Psoas muscle (tissue), 8 donors: ENCODE results near the gene CRTC3. TPM values are rescaled to one million over a fixed set of nuclear protein-coding genes. Genes with fewer than 3 reads are reported as not detected.

Experiments used
- ATAC-seq, 4 donors: fragments of 200-7000 bp; cut with Tn5 transposase; one replicate each; pipeline ENCODE4 v1.9.1; 2020; ENCODE audit warnings: moderate library complexity in 3 of 4, mild to moderate bottlenecking in 2 of 4
- DNase-seq, 2 donors: peaks; one replicate each; pipeline ENCODE4 v3.0.0-alpha.2; 2020
- H3K27ac ChIP-seq: fragments of 200-600 bp; one replicate; pipeline ENCODE4 v1.8.0; 2022
- H3K27me3 ChIP-seq, 3 donors: fragments of 200-600 bp in 1 of 3; one replicate each; pipeline versions ENCODE4 v1.6.1 to v1.8.0; 2013 to 2022; ENCODE audit warnings: low read length in 2 of 3, mild to moderate bottlenecking in 2 of 3, moderate library complexity in 1 of 3; ENCODE audit not compliant: insufficient read depth in 3 of 3
- H3K36me3 ChIP-seq, 2 donors: fragments of 200-600 bp in 1 of 2; one replicate each; pipeline versions ENCODE4 v1.6.1 to v1.8.0; 2013 to 2022; ENCODE audit warnings: low read depth in 1 of 2, mild to moderate bottlenecking in 1 of 2, moderate library complexity in 1 of 2; ENCODE audit not compliant: insufficient read depth in 1 of 2
- H3K4me1 ChIP-seq: fragments of 200-600 bp; one replicate; pipeline ENCODE4 v1.8.0; 2022
- H3K4me3 ChIP-seq: fragments of 200-600 bp; one replicate; pipeline ENCODE4 v1.8.0; 2022; ENCODE audit warnings: mild to moderate bottlenecking
- H3K9me3 ChIP-seq: fragments of 200-600 bp; one replicate; pipeline ENCODE4 v1.8.0; 2022
- WGBS, 3 donors: extraction: QIAGEN DNeasy Blood & Tissue Kit; methylation state at CpG; one replicate each; pipeline versions ENCODE4 v1.1.6 to v1.1.7; 2013; 5-methylcytosine and 5-hydroxymethylcytosine counted together
- intact Hi-C, 2 donors: fragments of 100-400 bp; cut with DNase I; formaldehyde crosslinking; loops; one replicate each; pipeline versions ENCODE4 v1.11.0 to v1.14.2; 2022
- polyA plus RNA-seq, 3 donors: library from polyadenylated mRNA; stranded (reverse); fragments of 200-250 nt; gene quantifications; one replicate each; pipeline ENCODE4 v1.2.3, GENCODE V29; 2013
- total RNA-seq, 4 donors: library from RNA; stranded (reverse); fragmentation: NEBNext Ultra II Directional in 2 of 4; extraction: Animal tissue kit (Norgen Biotek cat#: 25700) in 2 of 4; gene quantifications; one replicate each; pipeline versions ENCODE4 v1.2.1 to v1.2.4, GENCODE V29; 2021 to 2023
- TF ChIP-seq, protein P1 (sequence below): fragments of 200-600 bp; IDR thresholded peaks from one replicate; pipeline ENCODE4 v1.8.0; 2022; ENCODE audit warnings: antibody characterized with exemption
- donor health status: healthy with polysubstance abuse.
- donor health status: DM: no; HTN: no; CAD: no; lungs with moderate emphysema.
- donor health status: Bipolar disorder and iron deficiency.
- donor health status: healthy.
- donor health status: DM: yes; HTN: yes; CAD: no.
- donor health status: DM: no; HTN: no; CAD: no.
- donor health status: DM: no; HTN: no; CAD: no.
- donor health status: DM: yes; HTN: yes; CAD: no.

The CRTC3 gene
- total and polyA plus RNA-seq, 7 donors: 6.9 to 30.8 (median 15.3) TPM

GRCh38 chr15:90609242-90610180 lies 79.8 kb downstream of the CRTC3 start:
- H3K4me3 ChIP-seq: no peak overlapping the region
- WGBS, 3 donors: 51 to 62% (median 53%) methylated on average over 5 of the region's 5 CpGs
- H3K36me3 ChIP-seq: peaks cover 0 to 86% of the 10 kb centered on the region in 2 donors

DNA sequence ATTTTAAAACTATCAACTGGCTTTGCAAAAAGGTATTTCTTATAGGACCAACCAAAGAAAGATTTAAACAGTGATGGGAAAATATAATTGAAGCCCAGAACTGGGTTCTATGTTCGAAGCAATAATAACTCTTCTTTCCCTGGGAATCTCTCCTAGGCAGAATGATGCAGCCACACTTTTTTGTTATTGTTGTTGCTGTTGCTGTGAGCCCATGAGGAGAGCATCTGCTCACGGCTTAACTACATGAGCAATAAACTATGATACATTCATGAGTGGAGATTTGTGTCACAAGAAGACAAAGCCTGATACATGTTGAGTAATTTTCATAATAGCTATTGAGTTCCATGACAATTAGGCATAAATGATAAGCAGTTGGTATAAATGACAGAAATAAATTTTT lies 80.5 kb downstream of the CRTC3 start:
- DNase-seq (no peak), ATAC-seq (no peak)
- no peaks in the 10 kb centered on the region for H3K4me1 ChIP-seq
- H3K36me3 ChIP-seq: peaks cover 0 to 88% of the 10 kb centered on the region in 2 donors
- no peaks in the 10 kb centered on the region for H3K27me3 ChIP-seq
- intact Hi-C loops: no loop called here
- peak overlapping the region; percentile 41 for H3K27ac ChIP-seq
- no peak overlapping the region for H3K4me3 ChIP-seq
- WGBS, 3 donors: 49 to 63% (median 51%) methylated on average over 2 of the region's 2 CpGs
- H3K9me3 ChIP-seq: no peaks in the 10 kb centered on the region
- TF ChIP-seq, protein P1, sequence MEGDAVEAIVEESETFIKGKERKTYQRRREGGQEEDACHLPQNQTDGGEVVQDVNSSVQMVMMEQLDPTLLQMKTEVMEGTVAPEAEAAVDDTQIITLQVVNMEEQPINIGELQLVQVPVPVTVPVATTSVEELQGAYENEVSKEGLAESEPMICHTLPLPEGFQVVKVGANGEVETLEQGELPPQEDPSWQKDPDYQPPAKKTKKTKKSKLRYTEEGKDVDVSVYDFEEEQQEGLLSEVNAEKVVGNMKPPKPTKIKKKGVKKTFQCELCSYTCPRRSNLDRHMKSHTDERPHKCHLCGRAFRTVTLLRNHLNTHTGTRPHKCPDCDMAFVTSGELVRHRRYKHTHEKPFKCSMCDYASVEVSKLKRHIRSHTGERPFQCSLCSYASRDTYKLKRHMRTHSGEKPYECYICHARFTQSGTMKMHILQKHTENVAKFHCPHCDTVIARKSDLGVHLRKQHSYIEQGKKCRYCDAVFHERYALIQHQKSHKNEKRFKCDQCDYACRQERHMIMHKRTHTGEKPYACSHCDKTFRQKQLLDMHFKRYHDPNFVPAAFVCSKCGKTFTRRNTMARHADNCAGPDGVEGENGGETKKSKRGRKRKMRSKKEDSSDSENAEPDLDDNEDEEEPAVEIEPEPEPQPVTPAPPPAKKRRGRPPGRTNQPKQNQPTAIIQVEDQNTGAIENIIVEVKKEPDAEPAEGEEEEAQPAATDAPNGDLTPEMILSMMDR: no peak

More at GRCh38 chr15:90609242-90610180, 79.8 kb downstream of the CRTC3 start:
- Histone ChIP-seq H3K27ac (peak overlapping the region; percentile 53), H3K9me3 (no peaks in the 10 kb centered on the region), H3K4me1 (no peaks in the 10 kb centered on the region), H3K27me3 (no peaks in the 10 kb centered on the region)
- intact Hi-C loops: loop anchor here in 1 of 2 donors (10.0 kb wide), 1 partner anchor 285 kb away; no protein-coding TSS in a partner anchor
- DNase-seq: no peak
- no peak for ATAC-seq
- TF ChIP-seq, protein P1: no peak

- no peak overlapping the region for H3K4me3 ChIP-seq
- H3K36me3 ChIP-seq: peaks cover 0 to 90% of the 10 kb centered on the region in 2 donors
- TF ChIP-seq, protein P1: no peak
- DNase-seq (no peak), ATAC-seq (no peak)
- WGBS, 3 donors: 53 to 83% (median 54%) methylated on average over 4 of the region's 4 CpGs
- H3K27ac ChIP-seq: peak overlapping the region; percentile 41
- intact Hi-C loops: no loop called here
- H3K9me3 ChIP-seq: no peaks in the 10 kb centered on the region
- no peaks in the 10 kb centered on the region for H3K27me3 ChIP-seq
- H3K4me1 ChIP-seq: no peaks in the 10 kb centered on the region
These were observed 81.4 kb downstream of the CRTC3 start for GRCh38 chr15:90611157-90611556.

DNA sequence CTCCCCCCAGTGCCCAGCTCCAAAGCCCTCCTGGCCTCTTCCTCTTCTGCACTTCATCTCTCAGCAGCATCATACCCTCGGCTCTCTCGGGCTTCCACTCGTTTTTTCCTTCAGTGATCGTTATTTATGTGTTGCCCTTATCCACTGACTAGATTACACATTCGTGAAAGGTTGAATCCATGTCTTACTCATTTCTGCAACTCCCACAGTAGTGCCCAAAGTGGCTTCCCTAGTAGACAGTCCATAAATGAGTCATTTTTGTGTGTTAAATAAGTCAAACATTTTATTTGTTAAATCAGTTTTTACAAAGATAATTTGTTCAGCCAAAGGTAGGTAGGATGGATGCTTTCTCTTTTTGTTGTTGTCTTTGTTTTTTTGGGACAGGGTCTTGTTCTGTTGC lies 87.4 kb downstream of the CRTC3 start:
- intact Hi-C loops: no loop called here
- DNase-seq (no peak), ATAC-seq (peak in 1 of 4 donors; percentile 28)
- WGBS, 3 donors: 71 to 88% (median 76%) methylated on average over 5 of the region's 5 CpGs
- H3K27ac ChIP-seq: peak overlapping the region; percentile 20
- H3K27me3 ChIP-seq: no peaks in the 10 kb centered on the region
- H3K4me1 ChIP-seq: peaks cover 4% of the 10 kb centered on the region
- TF ChIP-seq, protein P1: no peak
- peaks cover 0 to 81% of the 10 kb centered on the region in 2 donors for H3K36me3 ChIP-seq
- H3K9me3 ChIP-seq: no peaks in the 10 kb centered on the region
- H3K4me3 ChIP-seq: no peak overlapping the region
